ENCODE data around the gene SECTM1.

SECTM1 gene

GRCh38 chr17:82321947-82322466 lies 11.6 kb downstream of the SECTM1 start:
- TF ChIP-seq RAD21 (IDR thresholded peaks at IDR 0.05; ENCODE audit: low read depth) = no peak
- no peak for TF ChIP-seq TEAD4 (IDR thresholded peaks at IDR 0.05)
- TF ChIP-seq CEBPB (IDR thresholded peaks at IDR 0.05) = no peak
- TF ChIP-seq MAX (IDR thresholded peaks at IDR 0.05) = no peak
- TF ChIP-seq USF1 (IDR thresholded peaks at IDR 0.05) = no peak
- TF ChIP-seq YY1 (IDR thresholded peaks at IDR 0.05; ENCODE audit: low read depth) = no peak
- no peak for TF ChIP-seq TAF1 (IDR thresholded peaks at IDR 0.05; ENCODE audit: low read depth)
- TF ChIP-seq FOXM1 (IDR thresholded peaks at IDR 0.05; ENCODE audit: borderline replicate concordance, low read depth) = no peak
- TF ChIP-seq ZBTB7A (IDR thresholded peaks at IDR 0.05; ENCODE audit: low read depth) = no peak

DNA sequence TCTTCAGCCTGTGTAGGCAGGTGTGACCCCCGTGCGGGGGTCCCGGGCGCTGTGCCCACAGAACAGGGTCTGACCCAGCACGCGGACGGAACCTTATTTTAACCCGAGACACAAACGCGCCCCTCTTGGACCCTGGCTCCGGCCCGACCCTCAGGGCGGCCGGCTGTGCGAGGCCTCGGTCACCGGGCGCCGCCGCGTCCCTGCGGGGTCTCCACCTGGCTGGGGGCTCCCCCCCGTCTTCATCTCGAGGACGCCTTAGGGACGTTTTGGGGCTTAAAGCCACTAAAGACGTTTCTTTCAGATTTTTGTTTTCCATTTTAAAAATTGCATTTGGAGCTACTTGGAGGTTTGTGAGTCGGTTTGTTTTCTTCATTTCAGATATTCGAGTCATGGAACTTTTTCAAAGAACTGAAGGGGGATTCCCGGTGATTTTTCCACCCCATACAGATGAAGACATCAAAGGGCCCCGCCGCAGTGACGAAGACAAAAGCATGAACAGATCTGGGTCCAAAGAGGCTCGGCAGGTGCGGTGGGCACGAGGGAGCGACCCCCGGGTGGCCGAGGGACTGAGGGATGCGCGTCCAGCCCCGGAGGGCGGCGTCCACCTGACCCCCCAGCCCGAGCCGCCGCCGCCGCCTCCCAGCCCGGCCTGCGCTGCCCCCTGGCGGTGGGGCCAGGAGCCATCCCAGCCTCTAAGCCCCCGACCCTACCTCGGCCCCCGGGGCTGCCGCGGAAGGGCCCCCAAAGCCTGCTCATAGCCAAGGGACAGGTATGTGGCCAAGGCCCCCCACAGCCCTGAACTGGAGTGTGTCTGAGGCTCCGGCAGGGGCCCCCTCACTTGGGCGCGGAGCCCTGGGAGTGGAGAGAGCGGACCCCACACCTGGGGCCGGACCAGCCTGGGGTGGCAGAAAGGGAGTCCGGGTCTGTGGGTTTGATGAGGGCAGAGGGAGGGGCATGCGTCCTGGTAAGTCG lies 12.3 kb downstream of the SECTM1 start:
- TF ChIP-seq TCF12 (IDR thresholded peaks at IDR 0.05; ENCODE audit: low read depth) (no peak), RAD21 (IDR thresholded peaks at IDR 0.05; ENCODE audit: low read depth) (peak; percentile 74), EP300 (IDR thresholded peaks at IDR 0.05; ENCODE audit: borderline replicate concordance) (0 out of 2 replicates have a peak, but pooled peaks have one; percentile 14), ZBTB7A (IDR thresholded peaks at IDR 0.05; ENCODE audit: low read depth) (peak; percentile 87), FOXM1 (IDR thresholded peaks at IDR 0.05; ENCODE audit: borderline replicate concordance, low read depth) (no peak)

DNA sequence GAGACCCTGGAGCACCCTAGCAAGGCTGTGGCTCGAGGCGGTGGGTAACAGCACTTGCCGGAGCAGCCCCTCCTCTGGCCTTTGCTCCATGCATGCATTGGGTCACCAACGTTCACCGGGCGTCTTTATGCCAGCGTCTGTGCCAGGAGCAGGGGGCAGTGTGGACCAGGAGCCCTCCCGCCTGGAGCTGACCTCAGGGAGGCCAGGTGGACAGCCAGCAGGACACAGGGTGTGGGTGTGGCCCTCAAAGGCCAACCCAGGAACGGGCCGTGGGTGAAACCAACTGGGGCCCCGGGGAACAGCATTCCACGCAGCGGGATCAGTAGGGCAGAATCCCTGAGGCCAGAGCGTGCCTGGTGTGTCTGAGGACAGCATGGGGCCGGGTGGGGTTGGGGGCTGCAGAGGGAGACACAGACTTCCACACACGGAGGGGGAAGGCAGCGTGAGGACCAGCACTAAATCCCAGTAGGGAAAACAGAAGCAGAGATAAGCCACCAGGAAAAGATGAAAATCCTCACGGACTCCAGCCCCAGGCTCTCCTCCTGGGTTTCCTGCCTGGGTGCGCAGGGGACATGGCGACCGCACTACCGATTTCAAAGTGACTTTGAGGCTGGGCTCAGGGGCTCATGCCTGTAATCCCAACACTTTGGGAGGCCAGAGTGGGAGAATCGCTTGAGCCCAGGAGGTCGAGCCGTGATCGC lies 13.3 kb downstream of the SECTM1 start:
- no peak for TF ChIP-seq TCF12 (IDR thresholded peaks at IDR 0.05; ENCODE audit: low read depth)
- TF ChIP-seq CREB1 (IDR thresholded peaks at IDR 0.05; ENCODE audit: low read depth) = no peak
- TF ChIP-seq TEAD4 (IDR thresholded peaks at IDR 0.05) = no peak
- TF ChIP-seq EGR1 (IDR thresholded peaks at IDR 0.05) = no peak
- no peak for TF ChIP-seq REST (IDR thresholded peaks at IDR 0.05; ENCODE audit: low read depth)
- TF ChIP-seq YY1 (IDR thresholded peaks at IDR 0.05; ENCODE audit: low read depth) = no peak

DNA sequence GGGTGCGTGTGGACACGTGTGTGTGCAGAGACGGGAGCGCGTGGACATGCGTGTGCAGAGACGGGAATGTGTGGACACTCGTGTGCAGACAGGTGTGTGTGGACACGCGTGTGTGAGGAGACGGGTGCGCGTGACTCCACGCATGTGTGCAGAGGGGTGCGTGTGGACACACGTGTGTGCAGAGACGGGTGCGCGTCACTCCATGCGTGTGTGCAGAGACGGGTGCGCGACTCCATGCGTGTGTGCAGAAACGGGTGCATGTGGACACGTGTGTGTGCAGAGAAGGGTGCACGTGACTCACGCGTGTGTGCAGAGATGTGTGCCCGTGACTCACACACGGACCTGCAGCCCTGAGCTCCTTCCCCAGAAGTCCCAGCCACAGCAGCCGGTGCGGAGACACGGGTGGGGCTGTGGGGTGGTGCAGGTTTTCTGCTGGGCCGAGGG lies 13.9 kb downstream of the SECTM1 start:
- TF ChIP-seq REST (IDR thresholded peaks at IDR 0.05; ENCODE audit: low read depth) (no peak), TEAD4 (IDR thresholded peaks at IDR 0.05) (no peak), YY1 (IDR thresholded peaks at IDR 0.05; ENCODE audit: low read depth) (no peak), NFIC (IDR thresholded peaks at IDR 0.05) (no peak), EP300 (IDR thresholded peaks at IDR 0.05; ENCODE audit: borderline replicate concordance) (no peak), MAX (IDR thresholded peaks at IDR 0.05) (no peak), EGR1 (IDR thresholded peaks at IDR 0.05) (no peak), ZBTB7A (IDR thresholded peaks at IDR 0.05; ENCODE audit: low read depth) (no peak), CREB1 (IDR thresholded peaks at IDR 0.05; ENCODE audit: low read depth) (no peak), RAD21 (IDR thresholded peaks at IDR 0.05; ENCODE audit: low read depth) (no peak)

- no peak for TF ChIP-seq ZBTB7A (IDR thresholded peaks at IDR 0.05; ENCODE audit: low read depth)
- no peak for TF ChIP-seq USF1 (IDR thresholded peaks at IDR 0.05)
- no peak for TF ChIP-seq TEAD4 (IDR thresholded peaks at IDR 0.05)
- no peak for TF ChIP-seq YY1 (IDR thresholded peaks at IDR 0.05; ENCODE audit: low read depth)
- TF ChIP-seq FOXM1 (IDR thresholded peaks at IDR 0.05; ENCODE audit: borderline replicate concordance, low read depth) = no peak
- no peak for TF ChIP-seq NFIC (IDR thresholded peaks at IDR 0.05)
- no peak for TF ChIP-seq REST (IDR thresholded peaks at IDR 0.05; ENCODE audit: low read depth)
- TF ChIP-seq CEBPB (IDR thresholded peaks at IDR 0.05) = no peak
- no peak for TF ChIP-seq TAF1 (IDR thresholded peaks at IDR 0.05; ENCODE audit: low read depth)
- TF ChIP-seq TCF12 (IDR thresholded peaks at IDR 0.05; ENCODE audit: low read depth) = no peak
- no peak for TF ChIP-seq EP300 (IDR thresholded peaks at IDR 0.05; ENCODE audit: borderline replicate concordance)
Observed at GRCh38 chr17:82318772-82319606, 14.6 kb downstream of the SECTM1 start.
